HG03196 (cell line): ENCODE results near the gene THOP1.

Experiments used
- ATAC-seq: cut with Tn5 transposase; IDR thresholded peaks from one replicate; pipeline ENCODE4 v1.9.1; 2021; ENCODE audit not compliant: unreplicated experiment

Gene THOP1

DNA sequence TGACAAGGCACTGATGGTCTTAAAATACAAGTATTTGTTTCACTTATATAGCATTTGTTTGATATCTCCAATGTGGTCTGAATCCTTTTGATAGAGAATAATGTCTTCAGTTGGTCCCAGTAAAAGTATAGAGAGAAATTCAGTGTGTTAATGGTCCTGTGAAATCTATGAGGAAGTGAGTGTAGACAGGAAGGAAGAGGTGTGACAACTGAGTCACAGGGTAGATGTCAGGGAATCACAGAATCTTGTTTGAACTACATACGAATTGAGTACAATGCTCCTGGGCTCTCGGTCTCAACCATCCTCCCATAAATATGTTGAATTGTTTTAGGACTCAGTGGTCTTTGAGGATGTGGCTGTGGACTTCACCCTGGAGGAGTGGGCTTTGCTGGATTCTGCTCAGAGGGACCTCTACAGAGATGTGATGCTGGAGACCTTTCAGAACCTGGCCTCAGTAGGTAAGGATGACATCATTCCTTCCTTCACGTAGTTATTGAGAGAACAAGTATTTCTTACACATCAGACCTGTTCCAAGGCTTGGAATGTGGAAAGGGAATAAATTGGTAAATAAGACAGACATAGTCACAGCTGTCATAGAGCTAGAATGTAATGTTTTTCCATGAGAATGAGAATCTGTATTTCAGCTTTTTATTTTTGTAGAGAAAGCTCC, 65.1 kb downstream of the THOP1 start:
- ATAC-seq, result no peak

DNA sequence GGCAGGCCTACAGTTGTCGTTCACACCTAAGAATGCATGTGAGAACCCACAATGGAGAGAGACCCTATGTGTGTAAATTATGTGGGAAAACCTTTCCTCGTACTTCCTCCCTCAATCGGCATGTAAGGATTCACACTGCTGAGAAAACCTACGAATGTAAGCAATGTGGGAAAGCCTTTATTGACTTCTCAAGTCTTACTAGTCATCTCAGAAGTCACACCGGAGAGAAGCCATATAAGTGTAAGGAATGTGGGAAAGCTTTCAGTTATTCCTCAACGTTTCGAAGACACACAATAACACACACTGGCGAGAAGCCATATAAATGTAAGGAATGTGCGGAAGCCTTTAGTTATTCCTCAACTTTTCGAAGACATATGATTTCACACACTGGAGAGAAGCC, 67.3 kb downstream of the THOP1 start:
- ATAC-seq, result no peak

GRCh38 chr19:2853015-2853606, 67.8 kb downstream of the THOP1 start:
- ATAC-seq, result no peak

GRCh38 chr19:2854849-2855248, 69.5 kb downstream of the THOP1 start:
- no peak for ATAC-seq

GRCh38 chr19:2856457-2857050, 71.3 kb downstream of the THOP1 start:
- no peak for ATAC-seq

GRCh38 chr19:2858864-2859263, 73.6 kb downstream of the THOP1 start:
- no peak for ATAC-seq

- ATAC-seq, result no peak
Measured at GRCh38 chr19:2863816-2864215, 78.5 kb downstream of the THOP1 start.
